H9 (cell line): Measurements from ENCODE around the gene ULK3. TPM values are rescaled to one million over a fixed set of nuclear protein-coding genes. Genes with fewer than 3 reads are reported as not detected.

ENCODE experiments used
- DNase-seq: peaks from one replicate; pipeline ENCODE4 v3.0.0-alpha.2; 2017
- H2AFZ ChIP-seq: one replicate; pipeline ENCODE4 v1.6.1; 2013; ENCODE audit warnings: mild to moderate bottlenecking, low read length, control low read depth, moderate library complexity
- H2AK5ac ChIP-seq: 2 replicates; pipeline ENCODE4 v1.6.1; 2013; ENCODE audit warnings: low read length, control low read depth, mixed read lengths; ENCODE audit not compliant: insufficient read length
- H2BK120ac ChIP-seq: one replicate; pipeline ENCODE4 v1.6.1; 2013; ENCODE audit warnings: low read depth, mild to moderate bottlenecking, low read length, control low read depth, inconsistent platforms; ENCODE audit not compliant: poor library complexity, severe bottlenecking
- H2BK12ac ChIP-seq: 2 replicates; pipeline ENCODE4 v1.6.1; 2013; ENCODE audit warnings: low read length, control low read depth, mixed read lengths, low read depth; ENCODE audit not compliant: insufficient read length
- H2BK15ac ChIP-seq: 2 replicates; pipeline ENCODE4 v1.6.1; 2013; ENCODE audit warnings: low read depth, low read length, control low read depth
- H2BK20ac ChIP-seq: one replicate; pipeline ENCODE4 v1.6.1; 2013; ENCODE audit warnings: low read depth, mild to moderate bottlenecking, low read length, control low read depth, inconsistent platforms; ENCODE audit not compliant: poor library complexity, severe bottlenecking
- H2BK5ac ChIP-seq: 2 replicates; pipeline ENCODE4 v1.6.1; 2013; ENCODE audit warnings: low read length, control low read depth, mixed read lengths; ENCODE audit not compliant: insufficient read length
- H3K14ac ChIP-seq: 2 replicates; pipeline ENCODE4 v1.6.1; 2013; ENCODE audit warnings: low read length, control low read depth; ENCODE audit not compliant: insufficient read depth
- H3K18ac ChIP-seq: 2 replicates; pipeline ENCODE4 v1.6.1; 2013; ENCODE audit warnings: low read depth, mild to moderate bottlenecking, mixed read lengths, low read length, control low read depth; ENCODE audit not compliant: insufficient read length
- H3K23ac ChIP-seq: 2 replicates; pipeline ENCODE4 v1.6.1; 2013; ENCODE audit warnings: low read length, control low read depth, mixed read lengths, low read depth; ENCODE audit not compliant: insufficient read length
- H3K23me2 ChIP-seq: 2 replicates; pipeline ENCODE4 v1.6.1; 2013; ENCODE audit warnings: low read depth, mild to moderate bottlenecking, mixed read lengths, low read length, control low read depth; ENCODE audit not compliant: insufficient read length, poor library complexity, severe bottlenecking
- H3K27ac ChIP-seq: 2 replicates; pipeline ENCODE4 v1.5.1; 2013; ENCODE audit warnings: low read length, control low read depth, mixed read lengths, low read depth; ENCODE audit not compliant: insufficient read length
- H3K27me3 ChIP-seq: 2 replicates; pipeline ENCODE4 v1.6.1; 2013; ENCODE audit warnings: low read length, control low read depth, inconsistent platforms; ENCODE audit not compliant: insufficient read depth
- H3K4ac ChIP-seq: 2 replicates; pipeline ENCODE4 v1.6.1; 2013; ENCODE audit warnings: low read depth, mild to moderate bottlenecking, control low read depth, inconsistent platforms, low read length, moderate library complexity
- H3K4me1 ChIP-seq: 2 replicates; pipeline ENCODE4 v1.6.1; 2013; ENCODE audit warnings: low read length, control low read depth, inconsistent platforms; ENCODE audit not compliant: insufficient read depth
- H3K4me2 ChIP-seq: 2 replicates; pipeline ENCODE4 v1.6.1; 2013; ENCODE audit warnings: low read length, control low read depth, mixed read lengths; ENCODE audit not compliant: insufficient read length, insufficient read depth
- H3K56ac ChIP-seq: 2 replicates; pipeline ENCODE4 v1.6.1; 2013; ENCODE audit warnings: low read depth, mild to moderate bottlenecking, mixed read lengths, low read length, control low read depth; ENCODE audit not compliant: insufficient read length
- H3K79me1 ChIP-seq: 2 replicates; pipeline ENCODE4 v1.6.1; 2013; ENCODE audit warnings: low read depth, mild to moderate bottlenecking, moderate library complexity, low read length, control low read depth, inconsistent platforms; ENCODE audit not compliant: insufficient read depth, poor library complexity, severe bottlenecking
- H3K79me2 ChIP-seq: 2 replicates; pipeline ENCODE4 v1.6.1; 2013; ENCODE audit warnings: low read length, control low read depth, inconsistent platforms; ENCODE audit not compliant: insufficient read depth
- H3K9ac ChIP-seq: 2 replicates; pipeline ENCODE4 v1.6.1; 2013; ENCODE audit warnings: low read length, control low read depth, mixed read lengths; ENCODE audit not compliant: insufficient read length; ENCODE audit errors: extremely low read depth
- H3K9me3 ChIP-seq: one replicate; pipeline ENCODE4 v1.6.1; 2013; ENCODE audit warnings: low read depth, low read length, inconsistent platforms; ENCODE audit not compliant: control insufficient read depth
- H3T11ph ChIP-seq: one replicate; pipeline ENCODE4 v1.6.1; 2013; ENCODE audit warnings: mild to moderate bottlenecking, low read length, control low read depth, inconsistent platforms
- H4K20me1 ChIP-seq: one replicate; pipeline ENCODE4 v1.6.1; 2013; ENCODE audit not compliant: control insufficient read depth, insufficient read length, insufficient read depth
- H4K5ac ChIP-seq: 2 replicates; pipeline ENCODE4 v1.6.1; 2013; ENCODE audit warnings: low read depth, mild to moderate bottlenecking, mixed read lengths, low read length, control low read depth; ENCODE audit not compliant: insufficient read length
- H4K8ac ChIP-seq: replicated peaks from 2 replicates; pipeline ENCODE4 v1.6.1; 2013; ENCODE audit warnings: low read length, control low read depth, mixed read lengths, low read depth; ENCODE audit not compliant: insufficient read length
- H4K91ac ChIP-seq: 2 replicates; pipeline ENCODE4 v1.6.1; 2013; ENCODE audit warnings: low read depth, mild to moderate bottlenecking, moderate library complexity, mixed read lengths, low read length, control low read depth; ENCODE audit not compliant: insufficient read length
- H3K27ac Mint-ChIP-seq, 3 experiments: 2 replicates in 2 of 3; 3 replicates in 1 of 3; pipeline ENCODE4 v1.8.0; 2020 to 2021; ENCODE audit warnings: mixed read lengths in 3 of 3, mild to moderate bottlenecking in 1 of 3, moderate library complexity in 1 of 3
- H3K27me3 Mint-ChIP-seq: 2 replicates; pipeline ENCODE4 v1.8.0; 2021; ENCODE audit warnings: low read depth, mild to moderate bottlenecking, moderate library complexity, mixed read lengths
- H3K36me3 Mint-ChIP-seq, 3 experiments: 2 replicates in 2 of 3; 3 replicates in 1 of 3; pipeline ENCODE4 v1.8.0; 2020 to 2021; ENCODE audit warnings: low read depth in 3 of 3, mixed read lengths in 3 of 3; ENCODE audit not compliant: insufficient read depth in 1 of 3
- H3K4me1 Mint-ChIP-seq, 2 experiments: 2 replicates each; pipeline ENCODE4 v1.8.0; 2020; ENCODE audit warnings: mixed read lengths in 2 of 2
- H3K4me3 Mint-ChIP-seq, 2 experiments: 2 replicates in 1 of 2; 3 replicates in 1 of 2; pipeline ENCODE4 v1.8.0; 2020 to 2021; ENCODE audit warnings: mild to moderate bottlenecking in 2 of 2, mixed read lengths in 2 of 2, moderate library complexity in 1 of 2
- H3K9me3 Mint-ChIP-seq, 2 experiments: 2 replicates in 1 of 2; 3 replicates in 1 of 2; pipeline ENCODE4 v1.8.0; 2020; ENCODE audit warnings: mild to moderate bottlenecking in 2 of 2, mixed read lengths in 2 of 2, moderate library complexity in 1 of 2
- WGBS: extraction: QIAGEN DNeasy Blood & Tissue Kit; methylation state at CpG from one replicate; pipeline ENCODE4 v1.1.7; 2013; ENCODE audit warnings: missing lambda C conversion rate, low lambda C conversion rate, mixed read lengths; ENCODE audit not compliant: insufficient read length; ENCODE audit errors: extremely low coverage; 5-methylcytosine and 5-hydroxymethylcytosine counted together
- total RNA-seq: library from RNA; stranded (reverse); gene quantifications from 2 replicates; pipeline ENCODE4 v1.2.1, GENCODE V29; 2021
- TF ChIP-seq, protein P1 (sequence below): fragments of 200-600 bp; sonication (generic); conservative IDR thresholded peaks from 3 replicates; pipeline ENCODE4 v1.8.0; 2021; ENCODE audit warnings: antibody characterized with exemption, mild to moderate bottlenecking

Gene ULK3
- total RNA-seq, 1 experiment from 2014 or later, result 34.0 TPM

DNA sequence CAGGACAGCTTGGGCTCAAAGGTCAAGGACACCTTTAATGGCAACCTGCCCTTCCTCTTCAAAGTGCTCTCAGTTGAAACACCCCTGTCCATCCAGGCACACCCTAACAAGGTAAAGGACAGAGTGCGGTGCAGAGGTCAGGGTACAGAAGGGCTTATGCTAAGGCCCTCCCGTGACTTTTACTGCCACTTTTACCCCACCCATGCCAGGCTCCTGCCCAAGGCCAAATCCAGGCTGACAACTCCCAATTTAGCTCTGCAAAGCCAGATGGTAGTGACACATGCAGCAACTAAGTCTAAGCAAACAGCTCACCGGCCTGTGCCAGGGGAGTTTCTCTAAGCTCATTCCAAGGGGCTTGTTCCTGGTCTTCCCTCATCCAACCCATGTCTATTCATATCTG, 48.5 kb upstream of the ULK3 start:
- Histone ChIP-seq H3K4ac (no peak overlapping the region), H3K56ac (no peak overlapping the region), H3K23me2 (peaks cover 11% of the 10 kb centered on the region), H2BK15ac (no peak overlapping the region), H3K9me3 (no peaks in the 10 kb centered on the region), H3K79me1 (no peaks in the 10 kb centered on the region), H2BK20ac (no peak overlapping the region), H4K20me1 (no peaks in the 10 kb centered on the region), H4K5ac (no peak overlapping the region), H3K27ac (no peak overlapping the region), H2BK120ac (no peak overlapping the region), H3K23ac (no peak overlapping the region), H3K14ac (no peak overlapping the region), H3T11ph (no peak overlapping the region), H4K8ac (no peak overlapping the region), H3K18ac (no peak overlapping the region), H2AK5ac (no peak overlapping the region), H3K4me2 (no peak overlapping the region), H3K9ac (no peak overlapping the region), H3K79me2 (no peaks in the 10 kb centered on the region), H3K27me3 (no peaks in the 10 kb centered on the region), H4K91ac (no peak overlapping the region), H2BK12ac (no peak overlapping the region), H2BK5ac (no peak overlapping the region), H3K4me1 (no peaks in the 10 kb centered on the region), H2AFZ (no peak overlapping the region)
- Mint-ChIP-seq H3K4me1 (peaks cover 19 to 25% of the 10 kb centered on the region in 2 experiments), H3K9me3 (no peaks in the 10 kb centered on the region; a peak in 1 of 5 replicates), H3K4me3 (peak overlapping the region; percentile 18 to 86; a peak in 3 of 5 replicates), H3K27ac (no peak overlapping the region), H3K27me3 (no peaks in the 10 kb centered on the region), H3K36me3 (peaks cover 15 to 35% (median 31%) of the 10 kb centered on the region in 3 experiments; a peak in 6 of 7 replicates)
- TF ChIP-seq, protein P1, sequence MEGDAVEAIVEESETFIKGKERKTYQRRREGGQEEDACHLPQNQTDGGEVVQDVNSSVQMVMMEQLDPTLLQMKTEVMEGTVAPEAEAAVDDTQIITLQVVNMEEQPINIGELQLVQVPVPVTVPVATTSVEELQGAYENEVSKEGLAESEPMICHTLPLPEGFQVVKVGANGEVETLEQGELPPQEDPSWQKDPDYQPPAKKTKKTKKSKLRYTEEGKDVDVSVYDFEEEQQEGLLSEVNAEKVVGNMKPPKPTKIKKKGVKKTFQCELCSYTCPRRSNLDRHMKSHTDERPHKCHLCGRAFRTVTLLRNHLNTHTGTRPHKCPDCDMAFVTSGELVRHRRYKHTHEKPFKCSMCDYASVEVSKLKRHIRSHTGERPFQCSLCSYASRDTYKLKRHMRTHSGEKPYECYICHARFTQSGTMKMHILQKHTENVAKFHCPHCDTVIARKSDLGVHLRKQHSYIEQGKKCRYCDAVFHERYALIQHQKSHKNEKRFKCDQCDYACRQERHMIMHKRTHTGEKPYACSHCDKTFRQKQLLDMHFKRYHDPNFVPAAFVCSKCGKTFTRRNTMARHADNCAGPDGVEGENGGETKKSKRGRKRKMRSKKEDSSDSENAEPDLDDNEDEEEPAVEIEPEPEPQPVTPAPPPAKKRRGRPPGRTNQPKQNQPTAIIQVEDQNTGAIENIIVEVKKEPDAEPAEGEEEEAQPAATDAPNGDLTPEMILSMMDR, result no peak
- no peak for DNase-seq
- WGBS, result no CpG with 5 or more reads among the region's 3 CpGs
